GM12873 (cell line): ENCODE data around the gene POLR1H.

Source experiments
- CTCF ChIP-seq: IDR thresholded peaks from 2 replicates; pipeline ENCODE4 v1.5.1; 2012; ENCODE audit warnings: low read depth, mild to moderate bottlenecking, moderate library complexity, low read length, control low read depth; ENCODE audit not compliant: insufficient read depth; ENCODE audit errors: missing control alignments

POLR1H gene

GRCh38 chr6:30073489-30074235, 12.6 kb downstream of the POLR1H start:
- TF ChIP-seq CTCF, result no peak

DNA sequence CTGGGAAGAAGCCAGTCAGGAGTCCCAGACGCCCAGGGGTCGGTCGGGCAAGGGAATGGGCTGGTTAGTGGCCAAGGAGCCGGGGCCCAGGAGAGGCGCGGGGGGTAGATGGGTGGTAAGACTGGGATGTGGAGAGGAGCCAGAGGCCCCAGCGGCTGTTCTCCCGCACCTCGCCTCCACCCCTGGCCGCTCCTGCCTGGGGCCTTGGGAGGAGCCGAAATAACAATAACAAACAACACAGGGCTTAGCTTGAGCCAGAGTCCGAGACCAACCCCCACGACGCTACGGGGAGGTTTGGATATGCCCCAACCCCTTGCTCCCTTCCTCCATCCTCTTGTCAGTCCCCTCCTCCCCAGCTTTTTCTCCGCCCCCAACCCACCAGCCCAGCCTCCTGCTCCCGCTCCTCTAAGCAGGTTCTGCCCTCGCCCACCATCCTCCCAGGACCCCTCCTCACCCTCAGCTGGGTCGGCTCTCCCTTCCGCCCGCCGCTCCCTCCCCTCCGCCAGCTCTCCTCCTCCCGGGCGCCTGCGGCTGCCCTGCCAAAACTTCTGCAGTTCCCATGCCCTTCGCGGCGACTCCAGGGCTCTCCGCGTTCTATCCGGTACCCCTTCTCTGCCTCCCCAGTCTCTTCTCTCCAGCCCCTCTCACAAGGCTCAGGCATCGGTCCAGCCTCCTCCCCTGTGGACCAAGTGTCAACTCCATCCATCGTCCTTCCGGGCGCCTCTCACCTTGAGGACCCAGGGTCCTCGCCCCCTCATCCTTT, 13.4 kb downstream of the POLR1H start:
- TF ChIP-seq CTCF, result no peak

- TF ChIP-seq CTCF, result no peak
Observed at GRCh38 chr6:30075094-30075789, 14.2 kb downstream of the POLR1H start, which contains the start of gene RNF39. Gene RNF39, minus strand, starts transcription at chr6:30075769. Its CDS starts 184 bp downstream, at chr6:30075585.

DNA sequence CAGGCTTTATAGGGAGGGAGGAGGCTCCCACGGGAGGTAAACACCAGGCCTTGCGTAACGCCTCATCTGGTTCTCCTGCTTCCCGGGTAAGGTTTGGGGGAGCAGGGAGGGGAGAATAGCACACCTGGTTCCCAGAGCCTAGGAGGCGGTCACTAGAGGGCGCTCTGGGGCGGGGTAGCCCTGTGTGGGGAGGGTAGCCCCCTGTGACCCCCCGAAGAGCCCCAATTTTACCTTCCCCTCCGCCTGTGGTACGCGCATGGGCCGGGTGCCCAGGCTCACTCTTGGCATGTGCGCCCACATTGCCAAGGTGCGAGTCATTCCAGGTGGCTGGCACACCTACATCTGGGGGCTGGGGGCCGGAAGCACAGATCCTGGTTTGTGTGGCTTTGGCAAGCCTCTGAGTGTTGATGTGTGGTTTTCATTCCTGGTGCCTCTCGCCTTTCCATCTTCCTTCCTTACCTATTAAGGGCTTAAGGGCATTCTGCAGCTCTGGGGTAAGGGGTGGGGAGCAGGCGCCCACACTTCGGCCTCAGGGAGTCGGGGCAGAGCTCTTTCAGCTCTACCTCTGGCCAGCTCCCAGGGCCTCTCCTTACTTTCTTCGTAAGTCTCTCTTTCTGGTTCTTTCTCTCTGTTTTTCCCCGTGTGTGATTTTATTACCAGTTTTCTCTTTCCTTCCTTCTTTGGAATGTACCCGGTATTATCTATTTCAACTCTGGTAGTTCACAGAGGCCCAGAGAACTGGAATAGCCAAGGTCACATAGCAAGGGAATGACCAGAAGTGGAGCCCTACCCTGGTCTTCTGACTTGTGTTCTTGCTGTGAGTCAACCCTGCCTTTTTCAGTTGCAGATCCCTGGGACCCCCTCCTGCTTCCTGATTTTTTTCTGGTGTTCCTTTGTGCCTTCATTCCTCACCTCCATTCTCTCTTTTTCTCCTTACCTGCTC, 15.0 kb downstream of the POLR1H start:
- peak; percentile 59 for TF ChIP-seq CTCF

DNA sequence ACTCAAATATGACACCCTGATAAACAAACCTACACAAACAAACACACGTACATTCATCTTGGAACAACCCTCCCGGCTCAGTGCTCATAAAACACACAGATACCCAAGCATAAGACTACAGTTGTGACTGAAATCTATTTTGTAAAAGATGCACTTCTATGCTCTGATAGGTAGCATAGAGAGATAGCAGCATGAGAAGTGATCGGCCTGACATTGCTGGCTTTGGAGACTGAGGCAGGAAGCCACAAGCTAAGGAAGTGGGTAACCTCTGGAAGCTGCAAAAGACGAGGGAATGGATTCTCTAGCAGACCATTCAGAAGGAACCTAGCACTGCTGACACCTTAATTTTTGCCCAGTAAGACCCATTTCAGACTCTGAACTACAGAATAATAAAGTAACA, 16.2 kb downstream of the POLR1H start:
- no peak for TF ChIP-seq CTCF

GRCh38 chr6:30087876-30088275, 26.8 kb downstream of the POLR1H start:
- TF ChIP-seq CTCF, result no peak
